ENCODE measurements around the gene LMLN. TPM values are rescaled to one million over a fixed set of nuclear protein-coding genes. Genes with fewer than 3 reads are reported as not detected.
A peak's percentile ranks its signal among the peaks of the same experiment; 100 is the strongest.

LMLN gene
- polyA plus RNA-seq, 3 donors = 0.41 to 1.3 (median 1.00) TPM

- Mint-ChIP-seq H3K4me3 (no peak overlapping the region), H3K9me3 (peaks cover 0 to 7% (median 4%) of the 10 kb centered on the region in 7 donors), H3K4me1 (no peaks in the 10 kb centered on the region), H3K36me3 (no peaks in the 10 kb centered on the region), H3K27ac (no peak overlapping the region), H3K27me3 (ENCODE audit: low read depth in 3 of 3) (peaks cover 46 to 61% (median 48%) of the 10 kb centered on the region in 3 donors)
- H3K27ac ChIP-seq (ENCODE audit: low read depth in 1 of 2, low read length in 2 of 2) = no peak overlapping the region
- H3K36me3 ChIP-seq (replicated peaks in 1 of 2; ENCODE audit: control insufficient read depth in 1 of 2, insufficient read depth in 2 of 2, low read length in 2 of 2) = no peaks in the 10 kb centered on the region
- WGBS (ENCODE audit: insufficient coverage) = no CpG with 5 or more reads among the region's 3 CpGs
- no peak overlapping the region for H3K4me3 ChIP-seq (replicated peaks in 1 of 3; ENCODE audit: low read depth in 2 of 3, low read length in 3 of 3)
- H3K79me2 ChIP-seq (ENCODE audit: insufficient read depth, low read length) = no peaks in the 10 kb centered on the region
- H3K27me3 ChIP-seq (ENCODE audit: control insufficient read depth in 2 of 2, insufficient read depth in 2 of 2, low read length in 2 of 2) = peaks cover 54 to 81% of the 10 kb centered on the region in 2 donors
- H4K20me1 ChIP-seq (ENCODE audit: insufficient read depth, low read length) = no peaks in the 10 kb centered on the region
- H3K9me3 ChIP-seq (replicated peaks in 1 of 2; ENCODE audit: control insufficient read depth in 1 of 2, insufficient read depth in 1 of 2, low read length in 2 of 2) = no peaks in the 10 kb centered on the region
- no peak overlapping the region for H3K4me2 ChIP-seq (replicated peaks; ENCODE audit: extremely low read depth, low read length, poor library complexity, severe bottlenecking)
- H2AFZ ChIP-seq (ENCODE audit: insufficient read depth, low read depth, low read length, poor library complexity, severe bottlenecking) = no peak overlapping the region
- no peak for TF ChIP-seq CTCF (IDR thresholded peaks at IDR 0.05)
- DNase-seq = no peak
- no peaks in the 10 kb centered on the region for H3K4me1 ChIP-seq (ENCODE audit: control insufficient read depth in 1 of 2, insufficient read depth in 2 of 2, low read length in 2 of 2)
- no peak overlapping the region for H3K9ac ChIP-seq (ENCODE audit: insufficient read depth, low read length, poor library complexity, severe bottlenecking)
- intact Hi-C loops (cut with micrococcal nuclease) = loop anchor here in 1 of 2 donors (10.0 kb wide), 1 partner anchor 124 kb away; the partner anchor contains the start of gene LMLN
These were observed 128.5 kb downstream of the LMLN start for GRCh38 chr3:198088421-198088955.

GRCh38 chr3:198090795-198091332, 130.8 kb downstream of the LMLN start:
- Histone ChIP-seq H3K27ac (ENCODE audit: low read depth in 1 of 2, low read length in 2 of 2) (no peak overlapping the region), H3K4me3 (replicated peaks in 1 of 3; ENCODE audit: low read depth in 2 of 3, low read length in 3 of 3) (no peak overlapping the region), H3K27me3 (ENCODE audit: control insufficient read depth in 2 of 2, insufficient read depth in 2 of 2, low read length in 2 of 2) (peaks cover 42 to 71% of the 10 kb centered on the region in 2 donors), H3K36me3 (replicated peaks in 1 of 2; ENCODE audit: control insufficient read depth in 1 of 2, insufficient read depth in 2 of 2, low read length in 2 of 2) (no peaks in the 10 kb centered on the region), H3K9ac (ENCODE audit: insufficient read depth, low read length, poor library complexity, severe bottlenecking) (no peak overlapping the region), H3K4me2 (replicated peaks; ENCODE audit: extremely low read depth, low read length, poor library complexity, severe bottlenecking) (no peak overlapping the region), H3K9me3 (replicated peaks in 1 of 2; ENCODE audit: control insufficient read depth in 1 of 2, insufficient read depth in 1 of 2, low read length in 2 of 2) (no peaks in the 10 kb centered on the region), H3K4me1 (ENCODE audit: control insufficient read depth in 1 of 2, insufficient read depth in 2 of 2, low read length in 2 of 2) (no peaks in the 10 kb centered on the region), H4K20me1 (ENCODE audit: insufficient read depth, low read length) (no peaks in the 10 kb centered on the region), H3K79me2 (ENCODE audit: insufficient read depth, low read length) (no peaks in the 10 kb centered on the region), H2AFZ (ENCODE audit: insufficient read depth, low read depth, low read length, poor library complexity, severe bottlenecking) (no peak overlapping the region)
- intact Hi-C loops (cut with micrococcal nuclease) = no loop called here
- Mint-ChIP-seq H3K9me3 (peaks cover 0 to 7% (median 4%) of the 10 kb centered on the region in 7 donors), H3K4me1 (no peaks in the 10 kb centered on the region), H3K27ac (no peak overlapping the region), H3K4me3 (peak overlapping the region in 1 of 2 donors; percentile 14), H3K27me3 (ENCODE audit: low read depth in 3 of 3) (peaks cover 34 to 63% (median 36%) of the 10 kb centered on the region in 3 donors), H3K36me3 (no peaks in the 10 kb centered on the region)
- no peak for TF ChIP-seq CTCF (IDR thresholded peaks at IDR 0.05)
- DNase-seq = no peak
